ENCODE results near the gene CDHR3.
"Not testable (repeated sequence)": the region's sequence is repeated elsewhere in the genome, so short reads cannot be mapped to it uniquely, and the experiment has no call there.

The CDHR3 gene

GRCh38 chr7:106006906-106007305, 43.8 kb downstream of the CDHR3 start:
- Histone ChIP-seq H3K79me2 (ENCODE audit: control insufficient read depth, insufficient read depth, low read length) (no peaks in the 10 kb centered on the region), H3K4ac (ENCODE audit: low read depth, low read length) (no peak overlapping the region), H4K8ac (ENCODE audit: low read depth, low read length) (no peak overlapping the region), H3K18ac (ENCODE audit: low read length) (no peak overlapping the region), H3K23ac (ENCODE audit: low read length) (no peak overlapping the region), H3K4me2 (ENCODE audit: low read length) (no peak overlapping the region), H2BK15ac (replicated peaks; ENCODE audit: low read depth) (no peak overlapping the region), H3K4me1 (ENCODE audit: control insufficient read depth, low read depth, low read length) (peaks cover 5% of the 10 kb centered on the region), H3K4me3 (ENCODE audit: low read length) (no peak overlapping the region), H3K56ac (ENCODE audit: low read length) (no peak overlapping the region), H3K27me3 (ENCODE audit: insufficient read depth, low read length, poor library complexity) (no peaks in the 10 kb centered on the region), H3K9ac (ENCODE audit: low read length) (no peak overlapping the region), H2BK5ac (ENCODE audit: low read length) (no peak overlapping the region), H2AK5ac (ENCODE audit: low read length) (no peak overlapping the region), H3K27ac (ENCODE audit: low read depth, low read length) (no peak overlapping the region), H4K5ac (ENCODE audit: low read length) (no peak overlapping the region), H3K36me3 (ENCODE audit: control insufficient read depth, insufficient read depth, low read length) (no peaks in the 10 kb centered on the region), H2BK120ac (ENCODE audit: low read depth, low read length) (no peak overlapping the region), H3K79me1 (ENCODE audit: low read length) (no peaks in the 10 kb centered on the region)
- no peak for DNase-seq
- no CpG with 5 or more reads among the region's 5 CpGs for WGBS (ENCODE audit: extremely low coverage, insufficient coverage, low lambda C conversion rate)

- H4K5ac ChIP-seq (ENCODE audit: low read length); H3K9ac ChIP-seq (ENCODE audit: low read length); H3K4ac ChIP-seq (ENCODE audit: low read depth, low read length); H4K8ac ChIP-seq (ENCODE audit: low read depth, low read length); H3K4me1 ChIP-seq (ENCODE audit: control insufficient read depth, low read depth, low read length); H3K23ac ChIP-seq (ENCODE audit: low read length); H2BK5ac ChIP-seq (ENCODE audit: low read length); H3K79me2 ChIP-seq (ENCODE audit: control insufficient read depth, insufficient read depth, low read length); H2BK120ac ChIP-seq (ENCODE audit: low read depth, low read length); H3K27me3 ChIP-seq (ENCODE audit: insufficient read depth, low read length, poor library complexity); H3K79me1 ChIP-seq (ENCODE audit: low read length); H3K27ac ChIP-seq (ENCODE audit: low read depth, low read length); DNase-seq; H3K36me3 ChIP-seq (ENCODE audit: control insufficient read depth, insufficient read depth, low read length); H2BK15ac ChIP-seq (replicated peaks; ENCODE audit: low read depth); H2AK5ac ChIP-seq (ENCODE audit: low read length); H3K4me3 ChIP-seq (ENCODE audit: low read length); H3K18ac ChIP-seq (ENCODE audit: low read length); H3K4me2 ChIP-seq (ENCODE audit: low read length); H3K56ac ChIP-seq (ENCODE audit: low read length): not testable (repeated sequence)
- no CpG with 5 or more reads among the region's 3 CpGs for WGBS (ENCODE audit: extremely low coverage, insufficient coverage, low lambda C conversion rate)
Observed at GRCh38 chr7:106007796-106008195, 44.7 kb downstream of the CDHR3 start.

GRCh38 chr7:106009503-106010226, 46.6 kb downstream of the CDHR3 start:
- H4K5ac ChIP-seq (ENCODE audit: low read length) = no peak overlapping the region
- no peaks in the 10 kb centered on the region for H3K36me3 ChIP-seq (ENCODE audit: control insufficient read depth, insufficient read depth, low read length)
- H3K4ac ChIP-seq (ENCODE audit: low read depth, low read length) = no peak overlapping the region
- H3K4me1 ChIP-seq (ENCODE audit: control insufficient read depth, low read depth, low read length) = peaks cover 5% of the 10 kb centered on the region
- H2BK5ac ChIP-seq (ENCODE audit: low read length) = no peak overlapping the region
- H2BK15ac ChIP-seq (replicated peaks; ENCODE audit: low read depth) = no peak overlapping the region
- H3K79me2 ChIP-seq (ENCODE audit: control insufficient read depth, insufficient read depth, low read length) = no peaks in the 10 kb centered on the region
- no peak overlapping the region for H4K8ac ChIP-seq (ENCODE audit: low read depth, low read length)
- no CpG with 5 or more reads among the region's 29 CpGs for WGBS (ENCODE audit: extremely low coverage, insufficient coverage, low lambda C conversion rate)
- H2BK120ac ChIP-seq (ENCODE audit: low read depth, low read length) = no peak overlapping the region
- no peak overlapping the region for H2AK5ac ChIP-seq (ENCODE audit: low read length)
- peak overlapping the region; percentile 38 for H3K9ac ChIP-seq (ENCODE audit: low read length)
- peak overlapping the region; percentile 41 for H3K27ac ChIP-seq (ENCODE audit: low read depth, low read length)
- H3K56ac ChIP-seq (ENCODE audit: low read length) = peak overlapping the region; percentile 78
- H3K18ac ChIP-seq (ENCODE audit: low read length) = no peak overlapping the region
- peak overlapping the region; percentile 70 for H3K4me2 ChIP-seq (ENCODE audit: low read length)
- H3K4me3 ChIP-seq (ENCODE audit: low read length) = no peak overlapping the region
- no peak overlapping the region for H3K23ac ChIP-seq (ENCODE audit: low read length)
- H3K79me1 ChIP-seq (ENCODE audit: low read length) = no peaks in the 10 kb centered on the region
- H3K27me3 ChIP-seq (ENCODE audit: insufficient read depth, low read length, poor library complexity) = no peaks in the 10 kb centered on the region
- DNase-seq = peak; percentile 99

- Histone ChIP-seq H2BK120ac (ENCODE audit: low read depth, low read length) (no peak overlapping the region), H3K56ac (ENCODE audit: low read length) (peak overlapping the region; percentile 78), H3K4me2 (ENCODE audit: low read length) (no peak overlapping the region), H4K8ac (ENCODE audit: low read depth, low read length) (no peak overlapping the region), H3K23ac (ENCODE audit: low read length) (no peak overlapping the region), H3K18ac (ENCODE audit: low read length) (no peak overlapping the region), H3K9ac (ENCODE audit: low read length) (peak overlapping the region; percentile 38), H2AK5ac (ENCODE audit: low read length) (no peak overlapping the region), H4K5ac (ENCODE audit: low read length) (no peak overlapping the region), H3K36me3 (ENCODE audit: control insufficient read depth, insufficient read depth, low read length) (no peaks in the 10 kb centered on the region), H3K27me3 (ENCODE audit: insufficient read depth, low read length, poor library complexity) (no peaks in the 10 kb centered on the region), H3K27ac (ENCODE audit: low read depth, low read length) (peak overlapping the region; percentile 41), H2BK15ac (replicated peaks; ENCODE audit: low read depth) (no peak overlapping the region), H3K4me3 (ENCODE audit: low read length) (no peak overlapping the region), H3K79me1 (ENCODE audit: low read length) (no peaks in the 10 kb centered on the region), H3K4me1 (ENCODE audit: control insufficient read depth, low read depth, low read length) (peaks cover 5% of the 10 kb centered on the region), H3K79me2 (ENCODE audit: control insufficient read depth, insufficient read depth, low read length) (no peaks in the 10 kb centered on the region), H3K4ac (ENCODE audit: low read depth, low read length) (no peak overlapping the region), H2BK5ac (ENCODE audit: low read length) (no peak overlapping the region)
- WGBS (ENCODE audit: extremely low coverage, insufficient coverage, low lambda C conversion rate) = no CpG with 5 or more reads among the region's 3 CpGs
- DNase-seq = no peak
Observed at GRCh38 chr7:106010331-106010730, 47.3 kb downstream of the CDHR3 start.

GRCh38 chr7:106010866-106011265, 47.8 kb downstream of the CDHR3 start:
- Histone ChIP-seq H2BK15ac (replicated peaks; ENCODE audit: low read depth) (no peak overlapping the region), H3K36me3 (ENCODE audit: control insufficient read depth, insufficient read depth, low read length) (no peaks in the 10 kb centered on the region), H3K4me1 (ENCODE audit: control insufficient read depth, low read depth, low read length) (peaks cover 5% of the 10 kb centered on the region), H3K4me2 (ENCODE audit: low read length) (no peak overlapping the region), H3K27ac (ENCODE audit: low read depth, low read length) (no peak overlapping the region), H4K8ac (ENCODE audit: low read depth, low read length) (no peak overlapping the region), H3K56ac (ENCODE audit: low read length) (no peak overlapping the region), H2BK120ac (ENCODE audit: low read depth, low read length) (no peak overlapping the region), H3K27me3 (ENCODE audit: insufficient read depth, low read length, poor library complexity) (no peaks in the 10 kb centered on the region), H2AK5ac (ENCODE audit: low read length) (no peak overlapping the region), H3K4me3 (ENCODE audit: low read length) (no peak overlapping the region), H3K18ac (ENCODE audit: low read length) (no peak overlapping the region), H3K9ac (ENCODE audit: low read length) (no peak overlapping the region), H4K5ac (ENCODE audit: low read length) (no peak overlapping the region), H3K4ac (ENCODE audit: low read depth, low read length) (no peak overlapping the region), H2BK5ac (ENCODE audit: low read length) (no peak overlapping the region), H3K23ac (ENCODE audit: low read length) (no peak overlapping the region), H3K79me1 (ENCODE audit: low read length) (no peaks in the 10 kb centered on the region), H3K79me2 (ENCODE audit: control insufficient read depth, insufficient read depth, low read length) (no peaks in the 10 kb centered on the region)
- no peak for DNase-seq
- no CpG with 5 or more reads among the region's 4 CpGs for WGBS (ENCODE audit: extremely low coverage, insufficient coverage, low lambda C conversion rate)

- no peak overlapping the region for H3K27ac ChIP-seq (ENCODE audit: low read depth, low read length)
- H3K36me3 ChIP-seq (ENCODE audit: control insufficient read depth, insufficient read depth, low read length) = no peaks in the 10 kb centered on the region
- no peak overlapping the region for H4K5ac ChIP-seq (ENCODE audit: low read length)
- no peak overlapping the region for H3K9ac ChIP-seq (ENCODE audit: low read length)
- no peak overlapping the region for H3K4me2 ChIP-seq (ENCODE audit: low read length)
- H2BK15ac ChIP-seq (replicated peaks; ENCODE audit: low read depth) = no peak overlapping the region
- H3K27me3 ChIP-seq (ENCODE audit: insufficient read depth, low read length, poor library complexity) = no peaks in the 10 kb centered on the region
- H3K56ac ChIP-seq (ENCODE audit: low read length) = no peak overlapping the region
- no peak overlapping the region for H2AK5ac ChIP-seq (ENCODE audit: low read length)
- H3K79me2 ChIP-seq (ENCODE audit: control insufficient read depth, insufficient read depth, low read length) = no peaks in the 10 kb centered on the region
- no peak overlapping the region for H3K4ac ChIP-seq (ENCODE audit: low read depth, low read length)
- H3K79me1 ChIP-seq (ENCODE audit: low read length) = no peaks in the 10 kb centered on the region
- no peak overlapping the region for H3K4me3 ChIP-seq (ENCODE audit: low read length)
- no CpG with 5 or more reads among the region's 5 CpGs for WGBS (ENCODE audit: extremely low coverage, insufficient coverage, low lambda C conversion rate)
- H3K23ac ChIP-seq (ENCODE audit: low read length) = no peak overlapping the region
- H3K18ac ChIP-seq (ENCODE audit: low read length) = no peak overlapping the region
- no peak overlapping the region for H4K8ac ChIP-seq (ENCODE audit: low read depth, low read length)
- H2BK120ac ChIP-seq (ENCODE audit: low read depth, low read length) = no peak overlapping the region
- peaks cover 5% of the 10 kb centered on the region for H3K4me1 ChIP-seq (ENCODE audit: control insufficient read depth, low read depth, low read length)
- no peak for DNase-seq
- H2BK5ac ChIP-seq (ENCODE audit: low read length) = no peak overlapping the region
Observed at GRCh38 chr7:106012184-106012583, 49.1 kb downstream of the CDHR3 start.
